GM18858 (cell line): ENCODE measurements around the gene DOCK11.

Experiments
- ATAC-seq: cut with Tn5 transposase; IDR thresholded peaks from one replicate; pipeline ENCODE4 v1.9.1; 2021; ENCODE audit not compliant: unreplicated experiment

Gene DOCK11

GRCh38 chrX:118528071-118528737 lies 32.6 kb downstream of the DOCK11 start:
- ATAC-seq = no peak

GRCh38 chrX:118530219-118530911 lies 34.8 kb downstream of the DOCK11 start:
- no peak for ATAC-seq

- no peak for ATAC-seq
Measured at GRCh38 chrX:118534716-118535493, 39.3 kb downstream of the DOCK11 start.

- ATAC-seq = peak; percentile 59
Measured at GRCh38 chrX:118536204-118536603, 40.6 kb downstream of the DOCK11 start.

- peak; percentile 64 for ATAC-seq
Measured at GRCh38 chrX:118536687-118537461, 41.3 kb downstream of the DOCK11 start.

- no peak for ATAC-seq
Measured at GRCh38 chrX:118538386-118538785, 42.8 kb downstream of the DOCK11 start.

GRCh38 chrX:118540342-118540741 lies 44.7 kb downstream of the DOCK11 start:
- ATAC-seq = no peak

- no peak for ATAC-seq
Measured at GRCh38 chrX:118541482-118541881, 45.9 kb downstream of the DOCK11 start.

- ATAC-seq = no peak
Measured at GRCh38 chrX:118545510-118545909, 49.9 kb downstream of the DOCK11 start.

GRCh38 chrX:118548841-118549240 lies 53.2 kb downstream of the DOCK11 start:
- ATAC-seq = no peak

GRCh38 chrX:118550792-118551191 lies 55.2 kb downstream of the DOCK11 start:
- ATAC-seq = no peak

GRCh38 chrX:118551426-118551825 lies 55.8 kb downstream of the DOCK11 start:
- ATAC-seq = no peak

- no peak for ATAC-seq
Measured at GRCh38 chrX:118552121-118552900, 56.7 kb downstream of the DOCK11 start.

- ATAC-seq = no peak
Measured at GRCh38 chrX:118553042-118553710, 57.6 kb downstream of the DOCK11 start.

GRCh38 chrX:118554511-118554910 lies 58.9 kb downstream of the DOCK11 start:
- no peak for ATAC-seq

- ATAC-seq = no peak
Measured at GRCh38 chrX:118558926-118559325, 63.3 kb downstream of the DOCK11 start.

- ATAC-seq = no peak
Measured at GRCh38 chrX:118560489-118560888, 64.9 kb downstream of the DOCK11 start.

- no peak for ATAC-seq
Measured at GRCh38 chrX:118562582-118563164, 67.1 kb downstream of the DOCK11 start.

GRCh38 chrX:118564498-118564897 lies 68.9 kb downstream of the DOCK11 start:
- no peak for ATAC-seq
